Measurements from ENCODE around the gene SNX2. TPM values are rescaled to one million over a fixed set of nuclear protein-coding genes. Genes with fewer than 3 reads are reported as not detected.

The SNX2 gene
- total RNA-seq, 2 donors from 2014 or later, result 23.8 to 26.6 TPM

DNA sequence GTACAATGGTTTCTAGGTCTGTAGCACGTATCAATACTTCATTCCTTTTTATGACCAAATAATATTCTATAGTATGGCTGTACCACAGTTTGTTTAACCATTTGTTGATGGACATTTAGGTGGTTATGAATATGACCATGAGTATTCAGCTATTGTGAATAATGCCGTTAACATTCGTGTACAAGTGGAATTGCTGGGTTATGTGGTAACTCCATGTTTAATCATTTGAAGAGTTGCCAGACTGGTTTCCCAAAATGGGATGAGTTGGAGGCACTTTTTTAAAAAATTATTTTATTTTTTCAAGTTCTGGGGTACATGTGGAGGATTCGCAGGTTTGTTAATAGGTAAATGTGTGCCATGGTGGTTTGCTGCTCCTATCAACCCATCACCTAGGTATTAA is 4.6 kb downstream of the SNX2 start:
- H3K36me3 Mint-ChIP-seq, result no peaks in the 10 kb centered on the region
- H3K4me3 Mint-ChIP-seq, result no peak overlapping the region
- H3K27ac Mint-ChIP-seq, result no peak overlapping the region
- H3K4me1 Mint-ChIP-seq (ENCODE audit: low read depth in 2 of 2), result peaks cover 23 to 24% of the 10 kb centered on the region in 2 donors
- DNase-seq (ENCODE audit: low spot score) (no peak), ATAC-seq (no peak)
- H3K27me3 Mint-ChIP-seq, result no peaks in the 10 kb centered on the region
- no peaks in the 10 kb centered on the region for H3K9me3 Mint-ChIP-seq

DNA sequence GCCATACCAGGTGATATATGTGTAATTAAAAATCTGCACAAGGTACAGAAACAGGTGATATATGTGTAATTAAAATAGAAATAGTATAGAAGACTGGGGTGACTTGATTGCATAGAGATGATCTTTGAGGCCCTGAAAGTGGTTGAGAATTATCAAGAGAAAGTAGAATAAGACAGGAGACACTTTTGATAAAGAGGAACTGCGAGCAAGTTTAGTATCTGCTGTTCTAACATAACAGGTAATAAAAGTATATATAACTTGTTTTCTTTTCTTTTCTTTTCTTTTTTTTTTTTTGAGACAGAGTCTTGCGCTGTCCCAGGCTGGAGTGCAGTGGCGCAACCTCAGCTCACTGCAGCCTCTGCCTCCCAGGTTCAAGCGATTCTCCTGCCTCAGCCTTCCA is 5.4 kb downstream of the SNX2 start:
- Mint-ChIP-seq H3K4me1 (ENCODE audit: low read depth in 2 of 2) (peaks cover 23 to 24% of the 10 kb centered on the region in 2 donors), H3K36me3 (peaks cover 8% of the 10 kb centered on the region), H3K27ac (no peak overlapping the region), H3K27me3 (no peaks in the 10 kb centered on the region), H3K4me3 (no peak overlapping the region), H3K9me3 (no peaks in the 10 kb centered on the region)
- no peak for ATAC-seq
- no peak for DNase-seq (ENCODE audit: low spot score)

DNA sequence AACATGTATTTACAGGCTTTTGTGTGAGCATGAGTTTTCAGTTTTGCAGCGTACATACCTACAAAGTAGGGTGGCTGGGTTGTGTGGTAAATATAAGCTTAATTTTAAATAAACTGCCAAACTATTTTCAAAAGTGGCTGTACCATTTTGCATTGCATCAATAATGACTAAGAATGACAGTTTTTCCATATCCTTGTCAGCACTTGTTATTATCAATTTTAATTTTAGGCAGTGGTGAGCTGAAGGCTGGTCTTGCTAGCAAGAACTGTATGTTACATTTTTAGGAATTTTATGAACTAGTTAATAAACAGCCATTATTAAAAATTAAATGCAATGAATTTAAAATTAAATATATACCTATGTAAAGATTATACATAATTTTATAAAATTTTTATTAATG is 6.6 kb downstream of the SNX2 start:
- ATAC-seq (no peak), DNase-seq (ENCODE audit: low spot score) (no peak)
- Mint-ChIP-seq H3K27ac (no peak overlapping the region), H3K4me3 (no peak overlapping the region), H3K9me3 (peaks cover 3% of the 10 kb centered on the region), H3K27me3 (no peaks in the 10 kb centered on the region), H3K4me1 (ENCODE audit: low read depth in 2 of 2) (peaks cover 17 to 19% of the 10 kb centered on the region in 2 donors), H3K36me3 (peaks cover 14% of the 10 kb centered on the region)

DNA sequence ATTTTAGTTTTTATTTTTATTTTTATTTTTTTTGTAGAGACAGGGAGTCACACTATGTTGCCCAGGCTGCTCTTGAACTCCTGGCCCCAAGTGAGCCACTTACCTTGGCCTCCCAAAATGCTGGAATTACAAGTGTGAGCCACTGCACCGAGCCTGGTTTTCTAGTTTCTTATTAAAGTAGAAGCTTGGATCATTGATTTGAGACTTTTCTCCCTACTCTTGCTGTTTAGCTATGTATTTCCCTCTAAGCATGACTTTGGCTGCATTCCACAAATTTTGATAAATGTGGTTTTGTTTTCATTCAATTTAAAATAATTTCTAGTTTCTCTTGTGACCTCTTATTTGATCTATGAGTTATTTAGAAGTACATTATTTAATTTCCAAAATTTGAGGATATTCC is 10.4 kb downstream of the SNX2 start:
- ATAC-seq (no peak), DNase-seq (ENCODE audit: low spot score) (no peak)
- peaks cover 24% of the 10 kb centered on the region for H3K36me3 Mint-ChIP-seq
- H3K4me3 Mint-ChIP-seq, result no peak overlapping the region
- peaks cover 9 to 18% of the 10 kb centered on the region in 2 donors for H3K4me1 Mint-ChIP-seq (ENCODE audit: low read depth in 2 of 2)
- H3K9me3 Mint-ChIP-seq, result peaks cover 3% of the 10 kb centered on the region
- H3K27me3 Mint-ChIP-seq, result no peaks in the 10 kb centered on the region
- no peak overlapping the region for H3K27ac Mint-ChIP-seq

DNA sequence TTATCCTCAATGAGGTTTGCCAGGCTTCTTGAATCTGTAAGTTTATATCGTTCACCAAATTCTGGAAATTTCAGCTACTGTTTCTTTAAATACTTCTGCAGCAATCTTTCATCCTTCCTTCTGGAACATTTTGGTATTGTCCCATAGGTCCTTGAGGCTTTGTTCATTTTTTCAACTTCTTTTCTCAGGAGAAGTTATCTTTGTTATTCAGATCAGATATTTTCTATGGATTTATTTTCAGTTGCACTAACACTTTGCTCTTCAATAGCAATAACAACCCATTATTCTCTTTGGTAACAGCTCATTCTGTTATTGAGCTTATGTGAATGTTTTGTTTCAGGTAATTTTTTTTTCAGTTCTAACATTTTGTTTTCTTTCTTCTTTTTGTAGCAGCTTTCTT is 13.5 kb downstream of the SNX2 start:
- peaks cover 24% of the 10 kb centered on the region for H3K36me3 Mint-ChIP-seq
- peaks cover 9 to 22% of the 10 kb centered on the region in 2 donors for H3K4me1 Mint-ChIP-seq (ENCODE audit: low read depth in 2 of 2)
- ATAC-seq (no peak), DNase-seq (ENCODE audit: low spot score) (no peak)
- no peak overlapping the region for H3K4me3 Mint-ChIP-seq
- H3K27me3 Mint-ChIP-seq, result no peaks in the 10 kb centered on the region
- H3K27ac Mint-ChIP-seq, result no peak overlapping the region
- peaks cover 7% of the 10 kb centered on the region for H3K9me3 Mint-ChIP-seq

DNA sequence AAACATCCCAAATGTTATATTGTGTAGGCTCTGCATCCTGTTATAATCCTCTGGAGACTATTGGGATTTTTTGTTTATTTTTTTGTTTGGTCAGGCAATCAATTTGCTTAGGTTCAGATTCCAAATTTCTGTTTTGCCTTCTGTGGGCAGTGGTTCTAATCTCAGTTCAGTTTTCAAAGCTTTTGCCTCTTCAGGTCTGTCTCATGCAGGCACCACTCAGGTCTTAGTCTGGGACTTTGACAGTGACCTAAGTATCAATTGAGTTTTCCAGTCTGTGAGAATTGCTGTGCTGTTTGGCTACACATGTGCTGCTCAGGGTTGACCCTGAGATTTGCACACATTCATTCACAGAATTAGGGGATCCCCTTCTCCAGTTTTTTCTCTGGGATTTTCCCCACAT is 14.1 kb downstream of the SNX2 start:
- Mint-ChIP-seq H3K9me3 (peaks cover 7% of the 10 kb centered on the region), H3K4me1 (ENCODE audit: low read depth in 2 of 2) (peaks cover 9 to 20% of the 10 kb centered on the region in 2 donors), H3K27me3 (no peaks in the 10 kb centered on the region), H3K27ac (no peak overlapping the region), H3K4me3 (no peak overlapping the region), H3K36me3 (peaks cover 24% of the 10 kb centered on the region)
- ATAC-seq (no peak), DNase-seq (ENCODE audit: low spot score) (no peak)

DNA sequence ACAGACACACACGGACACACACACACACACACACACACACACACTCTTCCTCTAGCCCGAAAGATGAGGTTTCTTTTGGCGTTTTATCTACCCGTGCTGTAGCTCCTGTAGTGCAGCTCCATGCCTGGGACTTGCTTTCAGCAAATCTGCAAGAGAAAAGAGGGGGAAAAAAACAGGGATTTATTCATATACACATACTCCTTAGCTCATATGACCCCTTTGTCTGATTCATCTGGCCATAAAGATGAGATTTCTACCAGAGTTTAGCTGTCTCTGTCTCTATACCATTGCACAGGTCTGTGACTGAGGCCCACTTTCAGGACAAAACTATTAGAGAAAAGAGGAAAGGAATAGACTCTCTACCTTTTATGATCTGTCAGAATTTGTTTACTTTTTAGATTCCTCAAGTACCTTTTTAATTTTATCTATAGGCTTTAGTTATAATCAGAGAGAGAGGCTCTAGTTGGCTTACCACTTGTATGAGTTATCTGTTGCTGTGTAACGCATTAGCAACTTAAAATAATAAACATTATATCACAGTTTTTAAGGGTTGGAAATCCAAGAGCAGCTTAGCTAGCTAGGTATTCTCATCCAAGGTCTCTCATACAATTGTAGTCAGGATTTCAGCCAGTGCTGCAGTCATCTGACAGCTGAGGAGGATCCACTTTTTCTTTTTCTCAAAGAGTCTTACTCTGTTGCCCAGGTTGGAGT is 14.7 kb downstream of the SNX2 start:
- DNase-seq (ENCODE audit: low spot score), result no peak
- Mint-ChIP-seq H3K4me1 (ENCODE audit: low read depth in 2 of 2) (peaks cover 9 to 20% of the 10 kb centered on the region in 2 donors), H3K27me3 (no peaks in the 10 kb centered on the region), H3K9me3 (peaks cover 7% of the 10 kb centered on the region), H3K27ac (no peak overlapping the region), H3K4me3 (no peak overlapping the region), H3K36me3 (peaks cover 23% of the 10 kb centered on the region)
- ATAC-seq, result no peak

DNA sequence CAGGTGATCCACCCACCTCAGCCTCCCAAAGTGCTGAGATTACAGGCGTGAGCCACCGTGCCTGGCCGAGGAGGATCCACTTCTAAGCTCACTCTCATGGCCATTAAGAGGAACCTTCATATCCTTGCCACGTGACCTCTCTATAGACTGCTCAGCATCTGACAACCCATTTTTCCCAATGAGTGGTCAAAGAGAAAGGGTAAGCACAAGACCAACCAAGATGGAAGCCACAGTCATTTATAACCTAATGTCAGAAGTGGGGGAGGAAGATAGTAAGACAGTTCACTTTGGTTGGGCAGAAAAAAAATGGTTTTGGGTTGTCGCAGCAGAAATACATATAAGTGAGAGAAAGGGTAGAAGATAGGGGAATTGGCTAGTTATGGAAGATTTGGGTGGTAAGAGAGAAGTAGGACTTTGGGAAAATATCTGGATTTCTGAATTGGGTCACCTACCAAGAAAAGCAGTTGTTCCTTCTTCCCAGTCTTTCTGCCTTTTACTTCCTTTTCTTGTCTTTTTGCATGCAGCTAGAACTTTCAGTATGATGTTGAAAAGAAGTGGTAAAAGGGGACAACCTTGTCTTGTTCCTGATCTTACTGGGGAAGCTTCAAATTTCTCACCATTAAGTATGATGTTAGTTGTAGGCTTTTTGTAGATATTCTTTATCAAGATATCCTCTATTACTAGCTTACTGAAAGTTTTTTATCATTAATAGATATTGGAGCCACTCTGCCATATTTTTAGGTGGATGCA is 15.6 kb downstream of the SNX2 start:
- H3K36me3 Mint-ChIP-seq, result peaks cover 14% of the 10 kb centered on the region
- H3K4me1 Mint-ChIP-seq (ENCODE audit: low read depth in 2 of 2), result peaks cover 9 to 20% of the 10 kb centered on the region in 2 donors

DNA sequence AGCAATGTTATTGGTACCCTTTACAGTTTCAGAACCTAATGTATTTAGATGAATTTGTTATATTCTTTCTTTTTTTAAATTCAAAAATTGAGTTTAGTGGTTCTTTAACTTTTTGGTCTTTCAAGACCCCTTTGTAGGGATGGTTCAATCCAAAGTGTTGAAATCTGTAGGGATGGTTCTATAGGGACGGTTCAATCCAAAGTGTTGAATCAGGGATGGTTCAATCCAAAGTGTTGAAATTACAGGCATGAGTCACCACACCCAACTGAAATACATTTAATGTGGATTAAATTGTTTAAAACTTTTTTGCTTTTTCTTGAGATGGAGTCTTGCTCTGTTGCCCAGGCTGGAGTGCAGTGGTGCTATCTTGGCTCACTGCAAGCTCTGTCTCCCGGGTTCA is 30.6 kb downstream of the SNX2 start:
- no peak for DNase-seq (ENCODE audit: low spot score)
- Mint-ChIP-seq H3K4me1 (ENCODE audit: low read depth in 2 of 2) (peaks cover 0 to 3% of the 10 kb centered on the region in 2 donors), H3K27ac (no peak overlapping the region), H3K9me3 (no peaks in the 10 kb centered on the region), H3K4me3 (no peak overlapping the region), H3K27me3 (no peaks in the 10 kb centered on the region), H3K36me3 (peaks cover 12% of the 10 kb centered on the region)
- no peak for ATAC-seq

More for the DNA sequence above, 15.6 kb downstream of the SNX2 start:
- Mint-ChIP-seq H3K4me3 (no peak overlapping the region), H3K27ac (no peak overlapping the region), H3K9me3 (peaks cover 6% of the 10 kb centered on the region), H3K27me3 (no peaks in the 10 kb centered on the region)
- ATAC-seq (no peak), DNase-seq (ENCODE audit: low spot score) (no peak)

DNA sequence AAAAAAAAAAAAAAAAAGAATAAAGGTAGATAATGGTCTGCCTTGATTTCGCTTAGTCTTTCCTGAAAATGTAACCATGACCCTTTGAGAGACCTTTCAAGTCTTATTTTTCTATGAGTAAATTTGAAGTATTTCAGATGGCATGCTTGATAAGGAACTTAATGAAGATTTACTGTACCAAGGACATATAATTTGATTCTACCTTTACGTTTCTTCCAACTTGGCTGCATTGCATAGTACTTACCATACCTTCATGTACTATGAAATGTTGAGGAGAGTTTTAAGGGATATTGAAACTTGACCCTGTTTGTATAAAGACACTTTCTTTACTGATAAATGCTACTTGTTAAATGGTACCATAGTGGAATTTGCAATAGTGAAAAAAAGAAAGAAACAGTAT is 35.5 kb downstream of the SNX2 start:
- H3K4me3 Mint-ChIP-seq, result no peak overlapping the region
- no peak overlapping the region for H3K27ac Mint-ChIP-seq
- no peaks in the 10 kb centered on the region for H3K36me3 Mint-ChIP-seq
- H3K27me3 Mint-ChIP-seq, result no peaks in the 10 kb centered on the region
- DNase-seq (ENCODE audit: low spot score) (no peak), ATAC-seq (no peak)
- H3K9me3 Mint-ChIP-seq, result no peaks in the 10 kb centered on the region
- H3K4me1 Mint-ChIP-seq (ENCODE audit: low read depth in 2 of 2), result peaks cover 0 to 3% of the 10 kb centered on the region in 2 donors

DNA sequence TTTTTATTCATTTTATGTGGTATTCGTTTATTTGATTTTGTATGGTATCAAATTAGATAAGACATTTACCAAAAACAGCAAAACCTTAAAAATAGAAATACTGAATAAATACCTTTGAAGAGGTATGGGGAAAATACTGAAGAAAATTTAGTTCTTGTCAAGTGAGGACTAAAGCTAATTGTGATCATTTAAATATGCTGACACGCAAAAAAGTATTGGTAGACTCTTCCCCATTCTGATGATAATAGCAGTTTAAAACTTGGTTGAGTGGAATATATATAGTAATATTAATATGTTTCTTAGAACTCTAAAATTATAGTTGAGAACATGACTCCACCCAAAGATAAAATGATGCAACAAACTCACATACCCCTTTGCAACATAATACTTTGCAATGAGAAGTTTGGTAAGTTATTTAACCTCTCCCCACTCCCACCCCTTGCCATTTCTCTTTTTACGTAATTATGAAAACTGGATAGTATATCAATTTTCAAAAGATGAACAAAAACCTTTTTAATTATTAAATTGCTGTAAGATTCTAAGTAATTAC is 40.4 kb downstream of the SNX2 start:
- no peaks in the 10 kb centered on the region for H3K36me3 Mint-ChIP-seq
- no peaks in the 10 kb centered on the region for H3K9me3 Mint-ChIP-seq
- H3K4me1 Mint-ChIP-seq (ENCODE audit: low read depth in 2 of 2), result peaks cover 0 to 3% of the 10 kb centered on the region in 2 donors

DNA sequence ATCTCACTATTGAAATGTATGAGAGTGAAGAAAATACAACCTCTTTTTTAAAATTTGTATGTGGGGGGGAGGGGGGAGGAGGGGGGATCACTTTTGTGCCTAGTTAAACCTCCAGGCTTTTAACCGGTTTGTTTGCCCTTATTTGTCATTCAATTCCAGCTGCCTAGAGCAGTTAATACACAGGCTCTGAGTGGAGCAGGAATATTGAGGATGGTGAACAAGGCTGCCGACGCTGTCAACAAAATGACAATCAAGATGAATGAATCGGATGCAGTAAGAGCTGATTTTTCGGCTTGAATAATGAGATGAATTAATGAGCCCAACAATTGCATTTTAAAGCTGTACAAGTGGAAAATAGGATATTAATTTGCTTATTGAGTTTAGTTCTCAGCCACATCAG is 41.9 kb downstream of the SNX2 start:
- Mint-ChIP-seq H3K36me3 (no peaks in the 10 kb centered on the region), H3K27ac (no peak overlapping the region), H3K27me3 (no peaks in the 10 kb centered on the region), H3K4me3 (no peak overlapping the region), H3K4me1 (ENCODE audit: low read depth in 2 of 2) (peaks cover 0 to 3% of the 10 kb centered on the region in 2 donors), H3K9me3 (no peaks in the 10 kb centered on the region)
- no peak for ATAC-seq
- DNase-seq (ENCODE audit: low spot score), result no peak

More for the DNA sequence above, 40.4 kb downstream of the SNX2 start:
- DNase-seq (ENCODE audit: low spot score) (no peak), ATAC-seq (no peak)
- Mint-ChIP-seq H3K27me3 (no peaks in the 10 kb centered on the region), H3K4me3 (no peak overlapping the region), H3K27ac (no peak overlapping the region)

DNA sequence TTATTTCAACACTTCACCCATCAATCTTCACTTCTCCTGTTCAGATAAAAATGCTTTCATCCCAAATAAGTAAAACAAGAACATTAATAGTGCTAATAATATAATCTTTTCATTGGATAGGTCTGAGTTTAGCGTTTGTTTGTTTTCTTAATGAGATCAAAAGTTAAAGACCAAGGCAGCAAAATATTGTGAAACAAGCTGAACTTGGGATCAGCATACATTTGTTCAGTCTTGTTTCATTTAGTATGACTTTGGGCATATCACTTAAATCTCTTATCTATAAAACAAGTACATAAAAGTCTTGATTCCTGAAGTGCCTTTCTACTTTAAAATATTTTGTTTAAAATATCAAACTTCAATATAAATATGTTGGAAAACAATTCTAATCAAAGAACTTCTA is 57.1 kb downstream of the SNX2 start:
- DNase-seq (ENCODE audit: low spot score), result no peak
- Mint-ChIP-seq H3K9me3 (no peaks in the 10 kb centered on the region), H3K4me3 (no peak overlapping the region), H3K36me3 (peaks cover 6% of the 10 kb centered on the region), H3K27me3 (no peaks in the 10 kb centered on the region), H3K27ac (no peak overlapping the region), H3K4me1 (ENCODE audit: low read depth in 2 of 2) (no peaks in the 10 kb centered on the region)
- ATAC-seq, result no peak

DNA sequence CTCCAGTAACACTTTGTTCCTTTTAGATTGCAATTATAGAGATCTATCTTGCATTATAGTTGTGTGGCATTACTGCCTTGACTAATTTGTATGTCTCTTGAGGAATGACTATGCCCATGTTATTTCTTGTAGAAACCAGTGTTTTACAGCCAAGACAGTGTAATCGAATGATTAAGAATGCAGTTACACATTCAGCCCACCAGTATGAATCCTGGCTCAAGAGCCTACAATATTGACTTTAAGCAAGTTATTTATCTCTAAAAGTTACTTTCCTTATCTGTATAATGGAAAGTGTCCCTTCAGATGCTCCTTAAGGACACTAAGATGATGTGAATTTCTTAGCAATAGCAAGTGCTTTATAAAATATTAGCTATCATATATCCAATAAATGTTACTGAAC is 60.8 kb downstream of the SNX2 start:
- DNase-seq (ENCODE audit: low spot score) (no peak), ATAC-seq (no peak)
- Mint-ChIP-seq H3K36me3 (no peaks in the 10 kb centered on the region), H3K9me3 (no peaks in the 10 kb centered on the region), H3K4me3 (no peak overlapping the region), H3K27ac (no peak overlapping the region), H3K27me3 (peaks cover 9 to 10% of the 10 kb centered on the region in 2 donors), H3K4me1 (ENCODE audit: low read depth in 2 of 2) (no peaks in the 10 kb centered on the region)
